DMS 273 (cell line): ENCODE data around the gene SPACA6.
A peak's percentile ranks its signal among the peaks of the same experiment; 100 is the strongest.

Experiments
- DNase-seq: peaks from one replicate; lab custom pipeline; 2025; ENCODE audit not compliant: unreplicated experiment; lab: John Stamatoyannopoulos, UW

The SPACA6 gene

GRCh38 chr19:51688671-51689571 lies 4.2 kb upstream of the SPACA6 start:
- DNase-seq = peak; percentile 54

- no peak for DNase-seq
Measured at GRCh38 chr19:51689751-51690453, 3.2 kb upstream of the SPACA6 start.

- DNase-seq = peak; percentile 45
Measured at GRCh38 chr19:51690454-51691073, 2.6 kb upstream of the SPACA6 start.

- DNase-seq = peak; percentile 31
Measured at GRCh38 chr19:51691074-51691583, 2.0 kb upstream of the SPACA6 start.

GRCh38 chr19:51691584-51692428 lies 1.3 kb upstream of the SPACA6 start:
- DNase-seq = no peak

GRCh38 chr19:51692468-51692867 lies 662 bp upstream of the SPACA6 start:
- DNase-seq = no peak

GRCh38 chr19:51693819-51694218 lies 689 bp downstream of the SPACA6 start:
- DNase-seq = no peak

GRCh38 chr19:51694318-51695085 lies 1.4 kb downstream of the SPACA6 start:
- DNase-seq = no peak

- no peak for DNase-seq
Measured at GRCh38 chr19:51695088-51695487, 2.0 kb downstream of the SPACA6 start.

- DNase-seq = no peak
Measured at GRCh38 chr19:51695702-51696315, 2.7 kb downstream of the SPACA6 start.

- DNase-seq = no peak
Measured at GRCh38 chr19:51696606-51697005, 3.5 kb downstream of the SPACA6 start.

GRCh38 chr19:51697169-51697776 lies 4.1 kb downstream of the SPACA6 start:
- no peak for DNase-seq

- DNase-seq = no peak
Measured at GRCh38 chr19:51698296-51698695, 5.2 kb downstream of the SPACA6 start.

GRCh38 chr19:51699170-51699569 lies 6.0 kb downstream of the SPACA6 start:
- no peak for DNase-seq

- no peak for DNase-seq
Measured at GRCh38 chr19:51701468-51702100, 8.5 kb downstream of the SPACA6 start.

GRCh38 chr19:51702103-51702824 lies 9.1 kb downstream of the SPACA6 start:
- peak; percentile 28 for DNase-seq

- peak; percentile 32 for DNase-seq
Measured at GRCh38 chr19:51702825-51703574, 9.9 kb downstream of the SPACA6 start.
